ENCODE data around the gene PGAP1.

Gene PGAP1

GRCh38 chr2:196926562-196927375, at the start of gene PGAP1:
TSS of gene PGAP1 (minus strand) at chr2:196926707. CDS start at chr2:196926616, 91 bp downstream.
- in situ Hi-C loops (cut with HindIII; ENCODE audit: low sequenced_read_pairs) = no loop called here

GRCh38 chr2:196974970-196975369, 48.5 kb upstream of the PGAP1 start:
- in situ Hi-C loops (cut with HindIII; ENCODE audit: low sequenced_read_pairs) = no loop called here

GRCh38 chr2:196971574-196972279, 45.2 kb upstream of the PGAP1 start:
- in situ Hi-C loops (cut with HindIII; ENCODE audit: low sequenced_read_pairs) = no loop called here

GRCh38 chr2:196970099-196970498, 43.6 kb upstream of the PGAP1 start:
- in situ Hi-C loops (cut with HindIII; ENCODE audit: low sequenced_read_pairs) = no loop called here

- in situ Hi-C loops (cut with HindIII; ENCODE audit: low sequenced_read_pairs) = no loop called here
These were observed 42.0 kb upstream of the PGAP1 start for GRCh38 chr2:196968516-196968915.

- in situ Hi-C loops (cut with HindIII; ENCODE audit: low sequenced_read_pairs) = no loop called here
These were observed 41.3 kb upstream of the PGAP1 start for GRCh38 chr2:196967775-196968174.

- in situ Hi-C loops (cut with HindIII; ENCODE audit: low sequenced_read_pairs) = no loop called here
These were observed 40.6 kb upstream of the PGAP1 start for GRCh38 chr2:196967116-196967515.

GRCh38 chr2:196966061-196966460, 39.6 kb upstream of the PGAP1 start:
- in situ Hi-C loops (cut with HindIII; ENCODE audit: low sequenced_read_pairs) = no loop called here

GRCh38 chr2:196965651-196966050, 39.1 kb upstream of the PGAP1 start:
- in situ Hi-C loops (cut with HindIII; ENCODE audit: low sequenced_read_pairs) = no loop called here

- in situ Hi-C loops (cut with HindIII; ENCODE audit: low sequenced_read_pairs) = no loop called here
These were observed 37.5 kb upstream of the PGAP1 start for GRCh38 chr2:196963961-196964360.

GRCh38 chr2:196963043-196963442, 36.5 kb upstream of the PGAP1 start:
- in situ Hi-C loops (cut with HindIII; ENCODE audit: low sequenced_read_pairs) = no loop called here

GRCh38 chr2:196962325-196962724, 35.8 kb upstream of the PGAP1 start:
- in situ Hi-C loops (cut with HindIII; ENCODE audit: low sequenced_read_pairs) = no loop called here

GRCh38 chr2:196961889-196962288, 35.4 kb upstream of the PGAP1 start:
- in situ Hi-C loops (cut with HindIII; ENCODE audit: low sequenced_read_pairs) = no loop called here

GRCh38 chr2:196959734-196960338, 33.3 kb upstream of the PGAP1 start:
- in situ Hi-C loops (cut with HindIII; ENCODE audit: low sequenced_read_pairs) = no loop called here

GRCh38 chr2:196959281-196959680, 32.8 kb upstream of the PGAP1 start:
- in situ Hi-C loops (cut with HindIII; ENCODE audit: low sequenced_read_pairs) = no loop called here

- in situ Hi-C loops (cut with HindIII; ENCODE audit: low sequenced_read_pairs) = no loop called here
These were observed 31.5 kb upstream of the PGAP1 start for GRCh38 chr2:196957881-196958525.

- in situ Hi-C loops (cut with HindIII; ENCODE audit: low sequenced_read_pairs) = no loop called here
These were observed 30.9 kb upstream of the PGAP1 start for GRCh38 chr2:196957442-196957841.

- in situ Hi-C loops (cut with HindIII; ENCODE audit: low sequenced_read_pairs) = no loop called here
These were observed 29.6 kb upstream of the PGAP1 start for GRCh38 chr2:196956069-196956468.

GRCh38 chr2:196955036-196955435, 28.5 kb upstream of the PGAP1 start:
- in situ Hi-C loops (cut with HindIII; ENCODE audit: low sequenced_read_pairs) = no loop called here

- in situ Hi-C loops (cut with HindIII; ENCODE audit: low sequenced_read_pairs) = no loop called here
These were observed 27.5 kb upstream of the PGAP1 start for GRCh38 chr2:196954001-196954400.

- in situ Hi-C loops (cut with HindIII; ENCODE audit: low sequenced_read_pairs) = no loop called here
These were observed 26.4 kb upstream of the PGAP1 start for GRCh38 chr2:196952936-196953335.

Measured in endothelial cell of hepatic sinusoid (primary cell).